ENCODE measurements around the gene PSMA6. TPM values are rescaled to one million over a fixed set of nuclear protein-coding genes. Genes with fewer than 3 reads are reported as not detected.

Gene PSMA6
- total and polyA plus RNA-seq, 2 of the 13 experiments (the other 11 are each of a cell fraction or from before 2014, with no cell fraction given), result 525 to 1,109 TPM

- TF ChIP-seq RERE (CRISPR knock-in tag; IDR thresholded peaks at IDR 0.05; ENCODE audit: low read depth) (no peak), EED (CRISPR knock-in tag; IDR thresholded peaks at IDR 0.05) (no peak), HOXA7 (CRISPR knock-in tag; IDR thresholded peaks at IDR 0.05) (peak; percentile 78), PAX8 (CRISPR knock-in tag; IDR thresholded peaks at IDR 0.05; ENCODE audit: borderline replicate concordance) (no peak), NPAS2 (CRISPR knock-in tag; IDR thresholded peaks at IDR 0.05; ENCODE audit: borderline replicate concordance) (no peak), KIAA2018 (CRISPR knock-in tag; IDR thresholded peaks at IDR 0.05; ENCODE audit: borderline replicate concordance) (no peak), EEA1 (CRISPR knock-in tag; IDR thresholded peaks at IDR 0.05; ENCODE audit: borderline replicate concordance) (no peak), ZKSCAN5 (CRISPR knock-in tag; IDR thresholded peaks at IDR 0.05) (no peak), NR2F6 (IDR thresholded peaks at IDR 0.05) (no peak), NR2F6 (CRISPR knock-in tag; IDR thresholded peaks at IDR 0.05) (no peak), ZNF562 (CRISPR knock-in tag; IDR thresholded peaks at IDR 0.05; ENCODE audit: borderline replicate concordance) (no peak), NFATC3 (CRISPR knock-in tag; IDR thresholded peaks at IDR 0.05) (no peak), ZNF207 (IDR thresholded peaks at IDR 0.05; ENCODE audit: borderline replicate concordance) (no peak), TFDP1 (CRISPR knock-in tag; IDR thresholded peaks at IDR 0.05; ENCODE audit: borderline replicate concordance) (no peak), RFX5 (IDR thresholded peaks at IDR 0.05; ENCODE audit: low read depth, low read length) (no peak), FOXA1 (IDR thresholded peaks at IDR 0.05) (no peak), FOXA1 (CRISPR knock-in tag; IDR thresholded peaks at IDR 0.05) (peak; percentile 22; the same call in 1 of the 2 replicates)
Observed at GRCh38 chr14:35362911-35363374, 70.8 kb downstream of the PSMA6 start (continued).
